Skeletal muscle satellite cell (primary cell): ENCODE data around the gene EVX2. TPM values are rescaled to one million over a fixed set of nuclear protein-coding genes. Genes with fewer than 3 reads are reported as not detected.
A peak's percentile ranks its signal among the peaks of the same experiment; 100 is the strongest.

Source experiments
- H3K27me3 ChIP-seq: 2 replicates; pipeline ENCODE4 v1.7.0; 2013; ENCODE audit warnings: low read length; ENCODE audit not compliant: control insufficient read depth, insufficient read depth
- H3K36me3 ChIP-seq: 2 replicates; pipeline ENCODE4 v1.7.0; 2013; ENCODE audit warnings: mild to moderate bottlenecking, control low read depth, low read length; ENCODE audit not compliant: insufficient read depth
- H3K4me1 ChIP-seq: 2 replicates; pipeline ENCODE4 v1.7.0; 2013; ENCODE audit warnings: low read length; ENCODE audit not compliant: control insufficient read depth, insufficient read depth
- H3K4me2 ChIP-seq: 2 replicates; pipeline ENCODE4 v1.7.0; 2013; ENCODE audit warnings: mild to moderate bottlenecking, low read length
- H3K4me3 ChIP-seq: 2 replicates; pipeline ENCODE4 v1.7.0; 2013; ENCODE audit warnings: low read length
- H3K9ac ChIP-seq: 2 replicates; pipeline ENCODE4 v1.7.0; 2013; ENCODE audit warnings: mild to moderate bottlenecking, low read depth, low read length, moderate library complexity
- H3K9me3 ChIP-seq: replicated peaks from 2 replicates; pipeline ENCODE4 v1.7.0; 2013; ENCODE audit warnings: mild to moderate bottlenecking, control low read depth, low read length
- total RNA-seq: library from RNA; depleted of rRNA; stranded (reverse); fragments of >200 nt; gene quantifications from 2 replicates; pipeline ENCODE4 v1.2.3, GENCODE V29; 2012; rRNA removed

Gene EVX2
- not detected in 2 replicates for total RNA-seq

GRCh38 chr2:176083796-176084261 is at the start of gene EVX2:
EVX2 (minus strand) TSS chr2:176083962; CDS start chr2:176083776, 186 bp downstream.
- Histone ChIP-seq H3K27me3 (peaks cover 96% of the 10 kb centered on the region), H3K36me3 (no peaks in the 10 kb centered on the region), H3K9me3 (peaks cover 7% of the 10 kb centered on the region), H3K4me3 (no peak within 1 kb of the TSS), H3K4me1 (peaks cover 22% of the 10 kb centered on the region), H3K9ac (no peak within 1 kb of the TSS), H3K4me2 (no peak within 1 kb of the TSS)

DNA sequence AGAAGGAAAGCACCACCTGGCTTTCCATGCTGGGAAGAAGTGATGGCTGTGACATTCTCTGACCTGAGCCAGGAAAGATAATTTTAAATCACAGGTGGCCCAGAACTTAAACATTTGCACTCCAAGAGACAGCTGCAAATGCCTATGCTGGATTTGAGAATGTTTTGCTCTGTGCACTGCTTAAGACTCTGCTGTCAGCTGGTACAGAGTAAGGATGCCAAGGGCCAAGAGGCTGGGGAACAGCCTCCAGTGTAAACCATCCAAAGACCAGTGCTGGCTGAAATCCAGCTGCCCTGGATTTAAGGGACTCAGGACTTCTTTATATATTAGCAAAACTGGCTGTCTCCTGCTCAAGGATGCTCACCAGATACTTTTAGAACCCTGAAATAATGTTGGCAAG is 49.6 kb upstream of the EVX2 start:
- no peak overlapping the region for H3K9ac ChIP-seq
- peaks cover 6% of the 10 kb centered on the region for H3K27me3 ChIP-seq
- H3K36me3 ChIP-seq, result no peaks in the 10 kb centered on the region
- H3K9me3 ChIP-seq, result no peaks in the 10 kb centered on the region
- no peak overlapping the region for H3K4me2 ChIP-seq
- no peak overlapping the region for H3K4me3 ChIP-seq
- peaks cover 3% of the 10 kb centered on the region for H3K4me1 ChIP-seq

- peaks cover 3% of the 10 kb centered on the region for H3K4me1 ChIP-seq
- no peaks in the 10 kb centered on the region for H3K9me3 ChIP-seq
- H3K9ac ChIP-seq, result peak overlapping the region; percentile 65
- H3K4me2 ChIP-seq, result peak overlapping the region; percentile 78
- no peaks in the 10 kb centered on the region for H3K36me3 ChIP-seq
- H3K4me3 ChIP-seq, result peak overlapping the region; percentile 64
- peaks cover 13% of the 10 kb centered on the region for H3K27me3 ChIP-seq
Observed at GRCh38 chr2:176132205-176133171, 48.7 kb upstream of the EVX2 start.

DNA sequence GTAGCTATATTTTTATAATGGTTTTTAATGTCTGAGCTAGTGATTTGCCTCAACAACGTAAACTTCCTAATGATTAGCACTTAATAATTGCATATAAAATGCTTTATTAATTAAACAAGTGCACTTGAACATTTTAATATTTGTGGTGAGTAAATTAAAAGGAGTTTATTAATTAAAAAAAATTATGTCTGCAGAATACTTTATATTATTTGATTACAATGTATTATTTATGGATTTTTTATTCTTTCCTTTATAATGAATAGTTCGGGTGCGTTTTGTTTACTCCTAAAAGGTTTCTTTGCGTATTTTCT is 48.0 kb upstream of the EVX2 start:
- peak overlapping the region; percentile 65 for H3K4me3 ChIP-seq

DNA sequence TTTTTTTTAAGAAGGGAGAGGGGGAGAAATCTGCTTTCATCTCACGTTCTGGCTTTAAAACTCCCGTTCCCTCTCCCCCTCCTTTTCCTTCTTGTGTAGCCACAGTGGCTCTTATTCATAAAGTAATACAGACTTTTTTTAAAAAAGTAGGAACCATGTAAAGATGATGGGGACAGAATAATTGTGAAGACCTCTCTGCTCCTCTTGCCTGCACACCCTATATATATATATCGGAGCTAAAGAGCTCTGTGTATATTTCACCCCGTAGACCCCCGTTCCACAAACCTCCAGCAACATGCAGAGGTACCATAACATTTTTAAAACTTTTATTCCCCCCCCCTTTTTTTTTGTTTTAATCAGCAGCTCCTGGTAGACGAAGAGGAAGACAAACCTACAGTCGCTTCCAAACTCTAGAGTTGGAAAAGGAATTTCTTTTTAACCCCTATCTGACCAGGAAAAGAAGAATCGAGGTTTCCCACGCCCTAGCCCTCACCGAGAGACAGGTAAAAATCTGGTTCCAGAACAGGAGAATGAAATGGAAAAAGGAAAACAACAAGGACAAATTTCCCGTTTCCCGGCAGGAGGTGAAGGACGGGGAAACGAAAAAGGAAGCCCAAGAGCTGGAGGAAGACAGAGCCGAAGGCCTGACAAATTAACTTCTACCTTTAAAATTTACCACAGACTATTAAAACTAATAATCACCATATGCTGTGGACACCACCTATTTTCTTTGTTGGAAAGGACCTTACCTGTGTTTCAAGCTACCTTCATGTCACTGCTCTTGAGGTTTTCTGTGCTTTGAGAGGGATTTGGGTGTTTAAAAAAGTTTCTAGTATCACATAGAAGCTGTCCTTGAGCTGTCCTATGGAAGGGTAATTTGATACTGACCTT is 47.4 kb upstream of the EVX2 start:
- Histone ChIP-seq H3K9me3 (no peaks in the 10 kb centered on the region), H3K4me3 (peak overlapping the region; percentile 65), H3K4me1 (peaks cover 3% of the 10 kb centered on the region), H3K9ac (peak overlapping the region; percentile 47), H3K4me2 (peak overlapping the region; percentile 78), H3K36me3 (no peaks in the 10 kb centered on the region), H3K27me3 (peaks cover 19% of the 10 kb centered on the region)

More for the DNA sequence above, 48.0 kb upstream of the EVX2 start:
- no peaks in the 10 kb centered on the region for H3K9me3 ChIP-seq
- H3K9ac ChIP-seq, result peak overlapping the region; percentile 65
- peaks cover 14% of the 10 kb centered on the region for H3K27me3 ChIP-seq
- H3K4me2 ChIP-seq, result peak overlapping the region; percentile 78
- H3K36me3 ChIP-seq, result no peaks in the 10 kb centered on the region
- peaks cover 3% of the 10 kb centered on the region for H3K4me1 ChIP-seq

DNA sequence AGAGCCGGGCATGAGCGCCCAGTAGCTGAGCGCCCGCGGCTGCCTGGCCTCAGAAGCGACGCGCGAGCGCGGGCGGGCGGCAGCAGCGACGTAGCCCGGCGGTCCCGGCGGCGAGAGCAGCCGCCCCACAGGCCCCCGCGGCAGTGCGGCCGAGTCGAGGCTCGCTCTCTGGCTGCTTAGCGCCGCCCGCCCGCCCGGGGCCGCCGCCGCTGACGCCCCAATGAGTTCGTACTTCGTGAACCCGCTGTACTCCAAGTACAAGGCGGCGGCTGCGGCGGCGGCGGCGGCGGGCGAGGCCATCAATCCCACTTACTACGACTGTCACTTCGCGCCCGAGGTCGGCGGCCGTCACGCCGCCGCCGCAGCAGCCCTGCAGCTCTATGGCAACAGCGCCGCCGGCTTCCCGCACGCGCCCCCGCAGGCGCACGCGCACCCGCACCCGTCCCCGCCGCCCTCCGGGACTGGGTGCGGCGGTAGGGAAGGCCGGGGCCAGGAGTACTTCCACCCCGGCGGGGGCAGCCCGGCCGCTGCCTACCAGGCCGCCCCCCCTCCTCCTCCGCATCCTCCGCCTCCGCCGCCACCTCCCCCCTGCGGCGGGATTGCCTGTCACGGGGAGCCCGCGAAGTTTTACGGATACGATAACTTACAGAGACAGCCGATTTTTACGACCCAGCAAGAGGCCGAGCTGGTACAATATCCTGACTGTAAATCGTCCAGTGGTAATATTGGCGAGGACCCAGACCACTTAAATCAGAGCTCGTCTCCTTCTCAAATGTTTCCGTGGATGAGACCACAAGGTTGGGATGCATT is 46.6 kb upstream of the EVX2 start:
- Histone ChIP-seq H3K27me3 (peaks cover 27% of the 10 kb centered on the region), H3K36me3 (no peaks in the 10 kb centered on the region), H3K4me2 (peak overlapping the region; percentile 78), H3K4me3 (peak overlapping the region; percentile 65), H3K9ac (peak overlapping the region; percentile 47), H3K4me1 (no peaks in the 10 kb centered on the region), H3K9me3 (no peaks in the 10 kb centered on the region)

DNA sequence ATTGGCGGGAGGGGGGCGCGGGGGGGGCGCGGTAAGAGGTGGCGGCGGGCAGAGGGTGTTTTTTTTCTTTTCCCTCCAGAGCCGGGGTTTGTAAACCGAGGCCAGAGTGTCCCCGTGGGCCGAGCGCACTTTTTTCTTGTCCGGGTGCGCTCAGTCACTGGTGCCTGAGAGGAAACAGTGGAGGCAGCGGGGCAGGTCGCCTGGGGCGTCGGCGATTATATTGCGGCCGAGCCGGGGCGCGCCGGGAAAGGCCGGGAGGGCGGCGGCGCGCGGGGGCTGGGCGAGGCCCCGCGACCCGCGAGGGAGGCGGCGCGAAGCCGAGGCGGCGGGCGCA is 46.0 kb upstream of the EVX2 start:
- H3K27me3 ChIP-seq, result peaks cover 32% of the 10 kb centered on the region
- H3K9ac ChIP-seq, result peak overlapping the region; percentile 47
- peak overlapping the region; percentile 65 for H3K4me3 ChIP-seq
- peak overlapping the region; percentile 78 for H3K4me2 ChIP-seq
- H3K9me3 ChIP-seq, result no peaks in the 10 kb centered on the region
- no peaks in the 10 kb centered on the region for H3K4me1 ChIP-seq
- no peaks in the 10 kb centered on the region for H3K36me3 ChIP-seq

DNA sequence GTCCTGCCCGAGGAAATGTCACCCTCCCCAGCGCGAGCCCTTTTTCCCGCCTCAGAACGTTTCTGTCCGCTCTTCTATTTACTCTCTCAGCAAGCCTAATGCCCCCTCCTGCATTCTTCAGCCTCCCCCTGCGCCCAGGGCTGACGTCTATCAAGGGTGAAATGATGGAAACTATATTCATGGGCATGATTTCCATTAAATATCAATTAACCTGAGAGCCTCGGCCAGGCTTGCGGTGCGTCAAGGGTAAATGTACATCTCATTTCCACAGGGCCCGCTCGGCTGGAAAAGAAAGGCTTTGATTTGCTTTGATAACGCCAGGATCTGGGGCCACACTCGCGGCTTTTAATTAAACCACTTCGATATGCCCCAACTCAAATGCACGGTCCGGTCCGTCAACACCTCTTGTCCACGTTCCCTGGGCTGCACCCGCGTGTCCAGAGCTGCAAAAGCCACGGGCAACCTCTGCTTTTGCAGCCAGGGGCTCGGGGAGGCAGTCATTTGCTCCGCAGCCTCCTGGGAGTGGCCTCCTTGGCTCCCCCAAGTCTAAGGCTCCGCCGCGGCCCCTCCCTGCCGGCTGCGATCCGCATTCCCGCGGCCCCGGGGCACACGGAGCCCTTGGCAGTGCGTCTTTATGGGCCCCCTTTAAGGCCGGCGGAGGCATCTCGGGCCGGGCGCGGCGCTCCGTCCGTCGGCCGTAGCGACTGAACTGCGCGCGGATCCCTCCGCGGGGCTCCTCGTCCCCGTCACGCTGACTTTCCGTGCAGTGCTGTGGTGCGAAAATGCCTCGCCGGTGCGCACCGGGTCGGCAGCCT is 45.4 kb upstream of the EVX2 start, which contains the start of gene HOXD8:
HOXD8 (plus strand) TSS at position 724 of the 815 bp plus-strand sequence. CDS start 662 bp downstream, outside the sequence.
- Histone ChIP-seq H3K27me3 (peaks cover 38% of the 10 kb centered on the region), H3K4me2 (peak within 1 kb of the TSS; percentile 78), H3K9ac (peak within 1 kb of the TSS; percentile 47), H3K4me3 (peak within 1 kb of the TSS; percentile 65), H3K36me3 (no peaks in the 10 kb centered on the region), H3K9me3 (no peaks in the 10 kb centered on the region), H3K4me1 (no peaks in the 10 kb centered on the region)

GRCh38 chr2:176128172-176128981 is 44.6 kb upstream of the EVX2 start:
- H3K4me3 ChIP-seq, result peak overlapping the region; percentile 65
- H3K9me3 ChIP-seq, result no peaks in the 10 kb centered on the region
- H3K27me3 ChIP-seq, result peaks cover 46% of the 10 kb centered on the region
- H3K4me1 ChIP-seq, result no peaks in the 10 kb centered on the region
- H3K36me3 ChIP-seq, result no peaks in the 10 kb centered on the region
- peak overlapping the region; percentile 78 for H3K4me2 ChIP-seq
- peak overlapping the region; percentile 44 for H3K9ac ChIP-seq

DNA sequence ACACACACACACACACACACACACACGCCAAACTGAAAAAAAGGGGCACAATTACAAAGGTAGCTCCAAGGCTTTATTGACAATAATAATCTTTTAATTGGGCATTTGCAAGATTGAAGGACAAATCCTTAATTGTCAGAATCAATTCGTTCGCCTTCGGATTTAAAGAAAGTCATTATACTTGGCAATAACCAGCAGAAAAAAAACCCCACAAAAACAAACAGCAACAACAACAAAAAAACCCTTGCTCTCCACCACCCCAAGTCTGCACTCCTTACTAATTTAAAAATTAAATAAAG is 44.0 kb upstream of the EVX2 start:
- H3K4me1 ChIP-seq, result peaks cover 2% of the 10 kb centered on the region
- no peaks in the 10 kb centered on the region for H3K9me3 ChIP-seq
- no peaks in the 10 kb centered on the region for H3K36me3 ChIP-seq
- no peak overlapping the region for H3K4me2 ChIP-seq
- peaks cover 53% of the 10 kb centered on the region for H3K27me3 ChIP-seq
- H3K4me3 ChIP-seq, result no peak overlapping the region
- H3K9ac ChIP-seq, result no peak overlapping the region
